ENCODE data around the gene SLC19A1.

SLC19A1 gene

GRCh38 chr21:45490049-45490731 lies 52.0 kb downstream of the SLC19A1 start:
- TF ChIP-seq CTCF (conservative IDR thresholded peaks at IDR 0.05) (no peak), ZFX (IDR thresholded peaks at IDR 0.05) (no peak)
- H3K27ac ChIP-seq = no peak overlapping the region

- TF ChIP-seq ZFX (IDR thresholded peaks at IDR 0.05) (no peak), CTCF (conservative IDR thresholded peaks at IDR 0.05) (no peak)
- no peak overlapping the region for H3K27ac ChIP-seq
These were observed 52.6 kb downstream of the SLC19A1 start for GRCh38 chr21:45489722-45489982.

DNA sequence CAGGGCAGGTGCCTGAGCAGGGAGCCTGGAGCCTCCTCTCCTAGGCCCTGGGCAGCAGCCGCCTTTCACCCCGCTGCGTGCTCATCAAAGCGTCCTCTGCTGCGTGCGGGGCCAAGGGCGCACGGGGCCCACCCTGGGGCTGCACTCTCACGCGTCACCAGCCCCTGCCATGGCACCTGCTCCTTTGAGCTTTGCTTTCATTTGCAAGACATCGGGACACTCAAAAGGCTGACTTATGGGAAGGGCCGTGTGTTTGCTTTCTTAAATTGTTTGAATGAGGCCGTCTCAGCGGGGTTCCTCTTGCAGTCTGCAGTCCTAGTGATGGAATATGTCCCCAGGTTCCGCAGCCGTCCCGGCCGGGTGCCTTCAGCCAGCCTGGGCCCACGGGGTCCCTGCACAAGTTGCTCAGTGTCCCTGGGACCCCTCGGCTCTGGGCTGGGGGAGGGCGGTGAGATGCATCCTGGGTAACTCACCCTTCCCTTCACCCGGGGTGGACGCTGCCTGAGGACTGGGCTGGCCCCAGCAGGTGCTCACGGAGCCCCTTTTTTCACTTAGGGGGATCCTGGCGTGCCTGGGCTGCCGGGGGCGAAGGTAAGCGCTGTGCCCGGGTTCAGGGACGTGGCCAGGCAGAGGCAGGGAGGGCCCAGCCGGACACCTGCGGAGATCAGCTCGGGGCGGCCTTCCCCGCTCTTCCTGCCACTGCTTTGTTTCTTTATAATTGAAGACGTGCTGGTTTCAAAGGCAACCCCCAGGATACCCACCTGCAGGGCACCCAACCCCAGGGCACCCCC lies 53.1 kb downstream of the SLC19A1 start:
- no peak overlapping the region for H3K27ac ChIP-seq
- TF ChIP-seq CTCF (conservative IDR thresholded peaks at IDR 0.05) (no peak), ZFX (IDR thresholded peaks at IDR 0.05) (no peak)

GRCh38 chr21:45487891-45488600 lies 54.2 kb downstream of the SLC19A1 start:
- H3K27ac ChIP-seq = no peak overlapping the region
- TF ChIP-seq ZFX (IDR thresholded peaks at IDR 0.05) (no peak), CTCF (conservative IDR thresholded peaks at IDR 0.05) (no peak)

- no peak for TF ChIP-seq CTCF (conservative IDR thresholded peaks at IDR 0.05)
- no peak for TF ChIP-seq ZFX (IDR thresholded peaks at IDR 0.05)
- no peak overlapping the region for H3K27ac ChIP-seq
These were observed 55.0 kb downstream of the SLC19A1 start for GRCh38 chr21:45487161-45487806.

GRCh38 chr21:45486443-45487160 lies 55.6 kb downstream of the SLC19A1 start:
- no peak overlapping the region for H3K27ac ChIP-seq
- TF ChIP-seq CTCF (conservative IDR thresholded peaks at IDR 0.05) (no peak), ZFX (IDR thresholded peaks at IDR 0.05) (no peak)

Measured in C4-2B (cell line).